Gastrocnemius medialis (tissue), 4 donors: ENCODE results near the gene SHC3.

Source experiments
- CTCF ChIP-seq, 5 experiments: fragments of 450-650 bp in 3 of 5; fragments of 200-600 bp in 2 of 5; sonication (generic) in 2 of 5; IDR thresholded peaks in 4 of 5; conservative IDR thresholded peaks in 1 of 5; 1 replicate in 4 of 5; 2 replicates in 1 of 5; pipeline ENCODE4 v1.5.1; 2016 to 2019; ENCODE audit warnings: antibody characterized with exemption in 5 of 5, mild to moderate bottlenecking in 3 of 5, moderate library complexity in 3 of 5
- POLR2A ChIP-seq, 2 donors: fragments of 450-650 bp; IDR thresholded peaks; one replicate each; pipeline ENCODE4 v1.6.1; 2017; ENCODE audit warnings: antibody characterized with exemption in 2 of 2, mild to moderate bottlenecking in 2 of 2, moderate library complexity in 2 of 2

DNA sequence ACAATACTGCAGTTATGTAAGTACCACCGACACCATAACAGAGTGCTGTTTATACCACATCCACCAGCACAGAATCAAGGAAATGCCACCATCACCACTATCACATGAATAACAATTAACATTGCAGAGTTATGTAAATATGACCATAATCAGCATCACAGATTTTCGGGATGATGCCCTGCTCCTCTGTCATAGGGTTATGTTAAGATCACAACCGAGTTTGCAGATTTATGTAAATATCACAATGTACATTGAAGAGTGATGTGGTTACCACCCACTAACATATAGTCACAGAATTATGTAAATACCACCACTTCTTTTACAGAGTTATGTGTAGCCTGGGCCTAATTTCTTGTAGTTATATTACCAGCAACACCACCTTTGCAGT is 61.8 kb downstream of the SHC3 start:
- TF ChIP-seq CTCF (IDR thresholded peaks at IDR 0.05 in 4 of 5, conservative IDR thresholded peaks at IDR 0.05 in 1 of 5): no peak
- no peak for TF ChIP-seq POLR2A (IDR thresholded peaks at IDR 0.05)
